Measurements from ENCODE around the gene FIG4. TPM values are rescaled to one million over a fixed set of nuclear protein-coding genes. Genes with fewer than 3 reads are reported as not detected.
"Not testable (repeated sequence)": the region's sequence is repeated elsewhere in the genome, so short reads cannot be mapped to it uniquely, and the experiment has no call there.

Gene FIG4
- polyA plus RNA-seq, 1 experiment = 11.2 TPM

DNA sequence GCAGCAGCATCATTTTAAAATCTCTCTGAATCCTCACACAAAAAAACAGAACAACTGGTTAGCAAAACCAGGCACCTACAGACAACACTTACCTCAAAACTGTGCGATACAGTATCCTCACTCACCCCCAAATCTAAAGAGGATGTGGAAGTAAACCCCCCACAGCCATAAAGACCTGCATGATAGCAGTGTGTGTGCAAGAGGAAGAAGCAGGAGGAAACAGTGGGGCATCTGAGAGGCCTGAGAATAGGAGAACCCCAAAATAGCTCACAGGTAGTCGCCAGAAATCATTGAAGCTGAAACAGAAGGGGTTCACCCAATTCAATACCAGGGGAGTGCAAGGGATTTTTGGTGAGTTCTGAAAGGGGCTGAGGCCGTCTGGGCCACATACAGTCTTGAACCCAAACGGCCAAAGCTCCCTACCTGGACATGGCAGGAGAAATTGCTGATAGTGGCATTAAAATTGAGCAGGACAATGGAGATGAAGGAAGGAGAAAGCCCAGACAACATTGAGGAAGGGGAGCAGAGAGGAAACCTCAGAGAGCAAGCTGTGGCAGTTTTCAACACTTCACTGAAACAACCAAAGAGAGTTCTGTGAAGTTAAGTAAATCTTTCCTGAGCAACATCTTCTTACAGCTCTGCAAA, 129.7 kb downstream of the FIG4 start:
- ChIA-PET POLR2A (no interaction called here), CTCF (no interaction called here)
- H3K4me3 ChIP-seq (ENCODE audit: low read depth, low read length) = no peak overlapping the region
- TF ChIP-seq, protein P1, sequence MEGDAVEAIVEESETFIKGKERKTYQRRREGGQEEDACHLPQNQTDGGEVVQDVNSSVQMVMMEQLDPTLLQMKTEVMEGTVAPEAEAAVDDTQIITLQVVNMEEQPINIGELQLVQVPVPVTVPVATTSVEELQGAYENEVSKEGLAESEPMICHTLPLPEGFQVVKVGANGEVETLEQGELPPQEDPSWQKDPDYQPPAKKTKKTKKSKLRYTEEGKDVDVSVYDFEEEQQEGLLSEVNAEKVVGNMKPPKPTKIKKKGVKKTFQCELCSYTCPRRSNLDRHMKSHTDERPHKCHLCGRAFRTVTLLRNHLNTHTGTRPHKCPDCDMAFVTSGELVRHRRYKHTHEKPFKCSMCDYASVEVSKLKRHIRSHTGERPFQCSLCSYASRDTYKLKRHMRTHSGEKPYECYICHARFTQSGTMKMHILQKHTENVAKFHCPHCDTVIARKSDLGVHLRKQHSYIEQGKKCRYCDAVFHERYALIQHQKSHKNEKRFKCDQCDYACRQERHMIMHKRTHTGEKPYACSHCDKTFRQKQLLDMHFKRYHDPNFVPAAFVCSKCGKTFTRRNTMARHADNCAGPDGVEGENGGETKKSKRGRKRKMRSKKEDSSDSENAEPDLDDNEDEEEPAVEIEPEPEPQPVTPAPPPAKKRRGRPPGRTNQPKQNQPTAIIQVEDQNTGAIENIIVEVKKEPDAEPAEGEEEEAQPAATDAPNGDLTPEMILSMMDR (IDR thresholded peaks at IDR 0.05; ENCODE audit: insufficient read depth, low read depth, low read length) = no peak
- DNase-seq (ENCODE audit: low read depth) = no peak
- H3K27me3 ChIP-seq (ENCODE audit: control insufficient read depth, insufficient read depth, low read length) = no peaks in the 10 kb centered on the region
- H3K36me3 ChIP-seq (ENCODE audit: control insufficient read depth, insufficient read depth, low read length) = no peaks in the 10 kb centered on the region

DNA sequence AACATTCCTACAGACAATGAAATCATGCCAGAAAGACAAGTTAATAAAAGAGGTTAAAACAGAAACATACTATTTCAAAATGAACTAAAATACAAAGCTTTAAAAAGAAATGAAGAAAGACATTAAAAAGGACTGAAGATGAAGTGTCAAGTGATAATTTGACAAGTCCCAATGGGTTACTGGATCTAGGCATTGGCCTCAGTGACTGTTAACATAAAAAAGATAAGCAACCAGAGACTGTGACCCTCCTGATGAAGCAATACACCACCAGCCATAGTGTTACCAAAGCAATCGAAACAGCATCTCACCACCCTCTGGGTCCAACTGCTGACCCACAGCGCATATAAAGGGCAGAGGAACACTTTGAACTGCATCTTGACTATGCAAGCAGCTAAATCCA, 130.3 kb downstream of the FIG4 start:
- TF ChIP-seq, protein P1 (IDR thresholded peaks at IDR 0.05; ENCODE audit: insufficient read depth, low read depth, low read length) = no peak
- ChIA-PET POLR2A (no interaction called here), CTCF (no interaction called here)
- Histone ChIP-seq H3K4me3 (ENCODE audit: low read depth, low read length) (no peak overlapping the region), H3K36me3 (ENCODE audit: control insufficient read depth, insufficient read depth, low read length) (no peaks in the 10 kb centered on the region), H3K27me3 (ENCODE audit: control insufficient read depth, insufficient read depth, low read length) (no peaks in the 10 kb centered on the region)
- DNase-seq (ENCODE audit: low read depth) = no peak

DNA sequence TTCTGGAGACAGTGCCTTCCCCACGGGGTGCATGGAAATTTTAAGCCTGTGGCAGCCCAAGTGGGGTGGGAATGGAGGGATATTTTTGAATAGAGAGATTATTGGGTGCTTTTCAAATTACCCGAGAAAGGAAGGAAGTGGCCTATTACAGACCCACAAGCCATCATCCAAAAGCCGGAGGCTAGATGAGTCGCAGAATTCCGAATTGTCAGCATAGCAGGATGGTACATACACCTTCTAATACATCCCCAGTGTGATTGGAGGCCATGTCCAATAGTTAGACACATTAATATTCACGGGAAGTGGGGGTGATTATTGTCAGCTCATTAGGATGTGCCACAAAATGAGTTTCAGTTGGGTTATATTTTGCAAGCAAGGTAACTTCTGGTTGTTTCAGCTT, 133.0 kb downstream of the FIG4 start:
- Histone ChIP-seq H3K27me3 (ENCODE audit: control insufficient read depth, insufficient read depth, low read length) (no peaks in the 10 kb centered on the region), H3K4me3 (ENCODE audit: low read depth, low read length) (no peak overlapping the region), H3K36me3 (ENCODE audit: control insufficient read depth, insufficient read depth, low read length) (no peaks in the 10 kb centered on the region)
- ChIA-PET CTCF (interaction anchor here (0.9 kb wide), 1 partner anchor 23 kb away, joined by 3 read pairs; no protein-coding TSS in a partner anchor), POLR2A (no interaction called here)
- DNase-seq (ENCODE audit: low read depth) = no peak
- TF ChIP-seq, protein P1 (IDR thresholded peaks at IDR 0.05; ENCODE audit: insufficient read depth, low read depth, low read length) = no peak

DNA sequence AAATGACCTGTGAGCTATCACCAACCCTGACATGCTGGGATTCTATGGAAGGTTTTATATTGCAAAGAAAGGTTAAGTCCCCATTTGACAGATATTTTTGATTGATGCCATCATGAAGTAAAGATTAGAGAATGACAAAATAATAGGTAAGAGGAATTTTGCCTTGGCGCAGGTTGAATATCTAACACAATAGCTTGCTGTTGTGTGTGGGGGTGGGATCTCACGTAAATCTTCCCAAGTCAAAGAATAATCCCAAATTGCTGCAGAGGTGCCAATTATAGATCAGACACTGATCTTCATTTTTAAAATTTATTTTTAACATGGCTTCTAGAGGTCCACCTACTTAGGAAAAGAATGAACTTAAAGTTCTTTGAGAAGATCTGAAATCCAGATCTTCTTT, 135.5 kb downstream of the FIG4 start:
- POLR2A ChIA-PET = no interaction called here
- CTCF ChIA-PET = no interaction called here
- Histone ChIP-seq H3K36me3 (ENCODE audit: control insufficient read depth, insufficient read depth, low read length) (no peaks in the 10 kb centered on the region), H3K4me3 (ENCODE audit: low read depth, low read length) (no peak overlapping the region), H3K27me3 (ENCODE audit: control insufficient read depth, insufficient read depth, low read length) (no peaks in the 10 kb centered on the region)
- DNase-seq (ENCODE audit: low read depth) = no peak
- TF ChIP-seq, protein P1 (IDR thresholded peaks at IDR 0.05; ENCODE audit: insufficient read depth, low read depth, low read length) = no peak

DNA sequence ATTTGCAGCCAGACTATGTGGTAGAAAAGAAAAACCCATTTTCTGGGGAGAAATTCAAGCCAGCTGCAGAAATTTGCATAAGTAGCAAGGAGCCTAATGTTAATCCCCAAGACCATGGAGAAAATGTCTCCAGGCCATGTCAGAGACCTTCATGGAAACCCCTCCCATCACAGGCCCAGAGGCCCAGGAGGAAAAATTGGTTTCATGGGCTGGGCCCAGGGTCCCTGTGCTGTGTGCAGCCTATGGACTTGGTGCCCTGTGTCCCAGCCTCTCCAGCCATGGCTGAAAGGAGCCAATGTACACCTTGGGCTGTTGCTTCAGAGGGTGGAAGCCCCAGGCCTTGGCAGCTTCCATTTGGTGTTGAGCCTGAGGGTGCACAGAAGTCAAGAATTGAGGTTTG, 140.3 kb downstream of the FIG4 start:
- H3K36me3 ChIP-seq (ENCODE audit: control insufficient read depth, insufficient read depth, low read length); DNase-seq (ENCODE audit: low read depth); POLR2A ChIA-PET; CTCF ChIA-PET; H3K4me3 ChIP-seq (ENCODE audit: low read depth, low read length); H3K27me3 ChIP-seq (ENCODE audit: control insufficient read depth, insufficient read depth, low read length): not testable (repeated sequence)

DNA sequence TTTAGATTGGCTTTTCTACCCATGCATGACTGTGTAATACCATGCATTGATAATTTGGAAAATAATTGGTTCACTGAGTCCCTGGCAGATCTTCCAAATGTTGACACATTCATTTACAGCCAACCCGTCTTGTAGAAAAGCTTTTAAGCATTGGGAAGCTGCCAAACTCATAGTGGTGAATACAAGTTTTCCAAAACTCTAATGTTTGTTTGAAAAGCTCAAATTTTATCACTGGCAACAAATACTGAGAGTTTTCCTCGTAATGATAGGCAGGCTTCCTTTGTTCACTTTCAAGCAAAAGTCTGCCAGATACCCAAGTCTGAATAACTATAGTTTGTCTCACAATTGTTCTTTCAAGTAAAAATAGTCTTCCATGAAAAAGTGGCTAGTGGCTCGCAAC, 143.0 kb downstream of the FIG4 start:
- no peaks in the 10 kb centered on the region for H3K27me3 ChIP-seq (ENCODE audit: control insufficient read depth, insufficient read depth, low read length)
- DNase-seq (ENCODE audit: low read depth) = no peak
- H3K36me3 ChIP-seq (ENCODE audit: control insufficient read depth, insufficient read depth, low read length) = no peaks in the 10 kb centered on the region
- no peak overlapping the region for H3K4me3 ChIP-seq (ENCODE audit: low read depth, low read length)
- TF ChIP-seq, protein P1 (IDR thresholded peaks at IDR 0.05; ENCODE audit: insufficient read depth, low read depth, low read length) = no peak
- POLR2A ChIA-PET = interaction anchor here (0.7 kb wide), 1 partner anchor 1125 kb away, joined by 3 read pairs; the partner anchor contains the start of gene GTF3C6
- CTCF ChIA-PET = interaction anchor here (0.8 kb wide), 1 partner anchor 125 kb away, joined by 3 read pairs; no protein-coding TSS in a partner anchor

Data from BJ (cell line).